Heart left ventricle (tissue), 13 donors: ENCODE data around the gene NIM1K.

Experiments used
- CTCF ChIP-seq, 12 donors: fragments of 200-600 bp; sonication (generic) in 4 of 12; IDR thresholded peaks; one replicate each; pipeline versions ENCODE4 v1.5.0 to v1.8.0; 2018 to 2022; ENCODE audit warnings: antibody characterized with exemption in 12 of 12, mild to moderate bottlenecking in 5 of 12
- POLR2A ChIP-seq, 2 donors: fragments of 450-650 bp; IDR thresholded peaks; one replicate each; pipeline ENCODE4 v1.6.1; 2017; ENCODE audit warnings: antibody characterized with exemption in 2 of 2, mild to moderate bottlenecking in 2 of 2, moderate library complexity in 2 of 2
- donor health status: ischemic (EF 13 %, LVEDD 7.1; RV severe dilation, severe dysfunction).
- donor health status: DM: no; HTN: yes; CAD: no.
- donor health status: DM: no; HTN: no; CAD: no.
- donor health status: ischemic (EF 25% LVEDD 6.9; RV normal size, moderate dysfunction).
- donor health status: ischemic (EF 25% LVEDD 5.7; RV mildly dilated, moderate dysfunction).
- donor health status: ischemic (EF 35%, LVEDD 5.7; RV mildly dilated, moderate dysfunction).
- donor health status: nonischemic (EF 11% LVEDD 7.7; RV severe dilation, severe dysfunction).
- donor health status: DM: yes; HTN: yes; CAD: no.
- donor health status: PGD.
- donor health status: ischemic (EF 29% LVEDD 5.4; RV normal size, mild dysfunction).
- donor health status: nonischemic (EF 23%, LVEDD 6.1; RV moderate dilation, normal function).

DNA sequence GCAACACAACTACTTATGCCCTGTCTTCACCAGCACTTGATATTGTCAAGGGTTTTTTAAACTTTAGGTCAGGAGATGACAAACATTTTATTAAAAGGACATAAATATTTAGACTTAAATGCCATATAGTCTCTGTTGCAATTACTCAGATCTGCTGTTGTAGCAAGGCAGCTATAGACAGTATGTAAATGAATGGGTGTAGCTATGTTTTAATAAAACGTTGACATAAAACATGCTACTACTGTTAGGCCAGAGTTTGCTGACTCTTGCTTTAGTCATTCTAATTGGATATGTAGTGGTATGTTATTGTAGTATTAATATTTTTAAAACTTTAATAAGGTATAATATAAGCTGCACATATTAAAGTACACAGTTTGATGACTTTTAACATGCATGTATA lies 43.6 kb upstream of the NIM1K start:
- TF ChIP-seq CTCF (IDR thresholded peaks at IDR 0.05), result no peak
- no peak for TF ChIP-seq POLR2A (IDR thresholded peaks at IDR 0.05)
